GM12875 (cell line): ENCODE data around the gene ITGAX.

Experiments used
- H3K4me3 ChIP-seq: one replicate; pipeline ENCODE4 v1.5.1; 2011; ENCODE audit warnings: low read depth, low read length, control low read depth
- TF ChIP-seq, protein P1 (sequence below): IDR thresholded peaks from 2 replicates; pipeline ENCODE4 v1.5.1; 2011; ENCODE audit warnings: low read depth, mild to moderate bottlenecking, control low read depth, inconsistent platforms, low read length, moderate library complexity, borderline replicate concordance; ENCODE audit not compliant: insufficient read depth

ITGAX gene

DNA sequence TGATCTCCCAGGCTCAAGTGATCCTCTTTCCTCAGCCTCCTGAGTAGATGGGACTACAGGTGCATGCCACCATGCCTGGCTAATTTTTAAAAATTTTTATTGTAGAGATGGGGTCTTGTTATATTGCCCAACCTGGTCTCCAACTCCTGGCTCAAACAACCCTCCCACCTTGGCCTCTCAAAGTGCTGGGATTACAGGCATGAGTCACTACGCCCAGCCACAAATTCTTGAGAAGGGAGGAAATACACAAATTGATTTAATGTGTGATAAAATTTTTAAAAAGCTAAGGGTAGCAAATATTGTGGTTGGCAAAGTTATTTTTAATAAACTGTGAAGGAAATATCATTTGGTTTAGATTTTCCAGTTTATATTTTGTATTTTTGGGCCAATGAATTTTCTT is 47.7 kb downstream of the ITGAX start:
- H3K4me3 ChIP-seq, result no peak overlapping the region
- TF ChIP-seq, protein P1, sequence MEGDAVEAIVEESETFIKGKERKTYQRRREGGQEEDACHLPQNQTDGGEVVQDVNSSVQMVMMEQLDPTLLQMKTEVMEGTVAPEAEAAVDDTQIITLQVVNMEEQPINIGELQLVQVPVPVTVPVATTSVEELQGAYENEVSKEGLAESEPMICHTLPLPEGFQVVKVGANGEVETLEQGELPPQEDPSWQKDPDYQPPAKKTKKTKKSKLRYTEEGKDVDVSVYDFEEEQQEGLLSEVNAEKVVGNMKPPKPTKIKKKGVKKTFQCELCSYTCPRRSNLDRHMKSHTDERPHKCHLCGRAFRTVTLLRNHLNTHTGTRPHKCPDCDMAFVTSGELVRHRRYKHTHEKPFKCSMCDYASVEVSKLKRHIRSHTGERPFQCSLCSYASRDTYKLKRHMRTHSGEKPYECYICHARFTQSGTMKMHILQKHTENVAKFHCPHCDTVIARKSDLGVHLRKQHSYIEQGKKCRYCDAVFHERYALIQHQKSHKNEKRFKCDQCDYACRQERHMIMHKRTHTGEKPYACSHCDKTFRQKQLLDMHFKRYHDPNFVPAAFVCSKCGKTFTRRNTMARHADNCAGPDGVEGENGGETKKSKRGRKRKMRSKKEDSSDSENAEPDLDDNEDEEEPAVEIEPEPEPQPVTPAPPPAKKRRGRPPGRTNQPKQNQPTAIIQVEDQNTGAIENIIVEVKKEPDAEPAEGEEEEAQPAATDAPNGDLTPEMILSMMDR, result no peak

DNA sequence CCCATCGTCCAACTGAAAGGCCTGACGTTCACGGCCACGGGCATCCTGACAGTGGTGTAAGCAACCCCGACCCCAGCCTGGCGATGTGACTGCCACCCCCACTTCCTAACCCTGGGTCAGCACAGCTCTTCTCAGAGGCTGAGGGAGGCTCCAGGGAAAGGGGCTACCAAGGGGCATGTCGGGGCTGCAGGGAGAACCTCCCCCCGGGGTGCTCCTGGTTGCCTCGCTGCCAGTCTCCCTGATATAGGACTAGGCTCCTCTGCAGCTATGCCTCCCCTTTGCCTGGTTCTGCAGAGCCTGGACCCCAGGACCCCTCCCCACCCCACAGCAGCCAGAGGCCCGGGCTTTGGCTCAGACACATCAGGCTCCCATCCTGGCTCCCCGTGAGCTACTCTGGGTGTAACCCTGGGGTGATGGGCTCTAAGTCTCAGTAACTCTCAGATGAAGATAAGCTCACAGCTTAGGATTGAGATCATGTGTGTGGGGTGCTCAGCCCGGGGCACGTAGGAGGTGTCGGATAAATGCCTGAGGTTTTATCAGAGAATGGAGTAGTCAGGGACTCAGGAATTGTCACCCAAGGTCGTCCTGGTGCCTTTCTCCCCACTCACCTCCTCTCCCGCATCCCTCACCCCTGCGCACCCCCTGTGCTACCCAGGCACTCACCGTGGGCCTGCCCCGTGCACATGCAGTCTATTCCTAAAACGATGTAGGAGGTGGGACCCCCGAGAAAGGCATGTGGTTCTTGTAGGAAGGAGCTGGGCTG is 48.8 kb downstream of the ITGAX start:
- no peak overlapping the region for H3K4me3 ChIP-seq
- TF ChIP-seq, protein P1, result no peak

DNA sequence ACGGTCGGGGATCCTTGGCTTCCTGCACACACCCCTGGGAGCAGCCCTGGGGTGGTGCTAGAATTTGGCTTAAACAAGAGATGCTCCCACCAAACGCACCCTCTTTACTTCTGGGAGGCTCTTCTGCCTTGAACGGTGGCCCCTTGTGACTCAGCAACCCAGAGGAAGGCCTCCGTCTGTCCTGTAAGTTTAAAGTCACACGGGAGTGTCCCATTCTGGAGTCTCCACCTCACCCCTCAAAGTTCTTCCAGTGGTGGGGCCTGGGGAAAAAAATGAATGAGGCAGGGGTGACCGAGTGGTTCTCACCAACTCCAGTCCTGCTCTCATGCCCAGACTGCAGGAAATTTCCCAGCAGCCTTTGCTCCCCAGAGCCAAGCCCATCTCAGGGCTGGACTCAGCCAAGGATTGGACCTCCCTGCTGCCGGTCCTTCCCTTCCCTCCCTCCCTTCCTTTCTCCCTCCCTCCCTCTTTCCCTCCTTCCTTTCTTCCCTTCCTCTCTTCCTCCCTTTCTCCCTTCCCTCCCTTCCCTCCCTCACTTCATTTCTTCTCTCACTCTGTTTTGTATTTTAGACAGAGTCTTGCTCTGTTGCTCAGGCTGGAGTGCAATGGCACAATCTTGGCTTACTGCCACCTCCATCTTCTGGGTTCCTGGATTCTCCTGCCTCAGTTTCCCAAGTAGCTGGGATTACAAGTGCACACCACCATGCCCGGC is 49.5 kb downstream of the ITGAX start:
- TF ChIP-seq, protein P1, result no peak
- H3K4me3 ChIP-seq, result no peak overlapping the region

DNA sequence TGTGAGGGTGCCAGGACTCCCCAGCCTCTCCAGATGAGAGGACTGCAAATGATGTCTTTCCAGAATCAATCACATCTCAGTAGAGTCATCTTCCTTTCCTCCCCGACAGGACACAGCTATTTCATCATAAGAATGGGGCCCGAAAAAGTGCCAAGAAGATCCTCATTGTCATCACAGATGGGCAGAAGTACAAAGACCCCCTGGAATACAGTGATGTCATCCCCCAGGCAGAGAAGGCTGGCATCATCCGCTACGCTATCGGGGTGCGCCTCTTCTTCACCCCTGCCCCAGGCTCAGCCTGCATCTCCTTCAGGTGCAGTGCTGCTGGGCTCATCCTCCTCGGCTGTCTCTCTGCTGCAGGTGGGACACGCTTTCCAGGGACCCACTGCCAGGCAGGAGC is 52.4 kb downstream of the ITGAX start:
- TF ChIP-seq, protein P1, result no peak
- H3K4me3 ChIP-seq, result no peak overlapping the region

DNA sequence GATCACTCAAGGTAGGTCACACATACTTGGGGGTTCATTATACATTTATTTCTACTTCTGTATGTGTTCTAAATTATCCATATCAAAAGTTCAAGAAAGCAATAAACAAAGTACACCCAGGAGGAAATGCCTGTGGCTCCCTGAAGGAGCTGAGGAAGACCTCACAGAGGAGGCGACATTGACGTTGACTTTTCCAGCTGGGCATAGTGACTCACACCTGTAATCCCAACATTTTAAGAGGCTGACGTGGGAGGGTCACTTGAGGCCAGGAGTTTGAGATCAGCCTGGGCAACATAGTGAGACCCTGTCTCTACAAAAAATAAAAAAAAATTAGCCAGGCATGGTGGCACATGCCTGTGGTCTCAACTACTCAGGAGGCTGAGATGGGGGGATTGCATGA is 54.5 kb downstream of the ITGAX start:
- TF ChIP-seq, protein P1, result no peak
- no peak overlapping the region for H3K4me3 ChIP-seq

DNA sequence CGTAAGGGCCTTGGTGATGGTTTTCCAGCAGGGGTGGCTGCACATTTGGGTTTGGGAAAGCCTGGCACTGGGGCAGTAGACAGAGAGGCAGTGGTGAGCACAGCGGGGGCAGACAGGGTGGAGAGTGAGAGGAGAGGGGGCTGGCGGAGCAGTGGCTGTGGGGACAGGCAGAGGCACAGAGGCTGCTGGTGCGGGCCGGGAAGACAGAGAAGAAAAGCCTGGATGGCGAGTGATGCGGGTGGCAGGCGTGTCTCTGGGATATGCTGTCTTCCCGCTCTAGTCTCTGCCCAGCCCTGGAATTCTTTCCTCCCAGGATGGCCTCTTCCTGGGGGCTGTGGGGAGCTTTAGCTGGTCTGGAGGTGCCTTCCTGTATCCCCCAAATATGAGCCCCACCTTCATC is 55.1 kb downstream of the ITGAX start:
- H3K4me3 ChIP-seq, result no peak overlapping the region
- TF ChIP-seq, protein P1, result no peak

DNA sequence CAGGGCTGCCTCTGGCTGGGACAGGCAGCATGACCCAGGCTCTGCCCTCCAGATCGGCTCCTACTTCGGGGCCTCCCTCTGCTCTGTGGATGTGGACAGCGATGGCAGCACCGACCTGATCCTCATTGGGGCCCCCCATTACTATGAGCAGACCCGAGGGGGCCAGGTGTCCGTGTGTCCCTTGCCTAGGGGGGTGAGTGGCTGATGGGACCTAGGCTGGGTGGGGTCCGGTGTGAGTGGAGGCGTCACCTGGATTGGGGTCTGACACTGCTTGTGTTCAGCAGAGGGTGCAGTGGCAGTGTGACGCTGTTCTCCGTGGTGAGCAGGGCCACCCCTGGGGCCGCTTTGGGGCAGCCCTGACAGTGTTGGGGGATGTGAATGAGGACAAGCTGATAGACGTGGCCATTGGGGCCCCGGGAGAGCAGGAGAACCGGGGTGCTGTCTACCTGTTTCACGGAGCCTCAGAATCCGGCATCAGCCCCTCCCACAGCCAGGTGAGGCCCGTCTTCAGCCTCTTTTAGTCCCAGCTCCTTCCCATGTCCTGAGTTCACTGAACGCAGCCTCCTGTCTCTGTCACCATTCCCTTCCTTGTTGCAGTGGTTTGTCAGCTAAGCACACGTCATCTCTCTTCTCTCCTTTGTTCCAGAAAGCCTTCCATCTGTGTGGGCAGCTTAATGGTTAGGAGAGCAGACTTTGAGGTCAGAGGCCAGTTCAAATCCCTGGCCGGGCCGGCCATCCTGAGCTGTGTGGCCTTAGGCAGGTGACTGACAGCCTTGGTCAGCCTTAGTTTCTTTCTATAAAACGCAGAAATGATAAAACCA is 56.3 kb downstream of the ITGAX start:
- H3K4me3 ChIP-seq, result no peak overlapping the region
- TF ChIP-seq, protein P1, result no peak
